ENCODE data around the gene LRRC4C.

The LRRC4C gene

DNA sequence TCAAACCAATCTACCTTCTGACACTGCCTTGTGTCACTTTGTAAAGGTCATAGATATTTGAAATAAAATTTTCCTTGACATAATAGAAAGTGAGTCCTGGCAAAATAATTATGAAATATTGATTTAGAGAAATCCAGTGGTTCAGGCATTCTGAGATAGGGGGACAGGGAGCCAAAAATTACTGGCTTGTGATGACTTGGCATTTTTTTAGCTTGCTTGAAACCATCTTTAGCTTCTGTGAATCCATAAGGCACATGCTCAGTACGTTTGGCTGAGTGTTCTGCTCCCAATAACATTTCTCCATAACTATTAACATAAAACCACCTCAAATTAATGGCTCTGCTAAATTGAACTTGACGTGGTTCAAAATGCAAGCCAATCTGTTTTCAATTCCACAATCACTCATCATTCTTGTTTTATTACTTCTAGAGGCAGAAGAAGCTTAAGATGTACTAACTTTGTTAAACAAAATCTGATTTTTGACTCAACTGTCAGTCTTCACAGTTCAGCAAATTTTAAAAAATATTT is 209.0 kb downstream of the LRRC4C start:
- DNase-seq (ENCODE audit: low read depth): no peak

GRCh38 chr11:41247621-41248020 is 211.8 kb downstream of the LRRC4C start:
- no peak for DNase-seq (ENCODE audit: low read depth)

- DNase-seq (ENCODE audit: low read depth): no peak
Measured at GRCh38 chr11:41246399-41246745, 213.1 kb downstream of the LRRC4C start.

DNA sequence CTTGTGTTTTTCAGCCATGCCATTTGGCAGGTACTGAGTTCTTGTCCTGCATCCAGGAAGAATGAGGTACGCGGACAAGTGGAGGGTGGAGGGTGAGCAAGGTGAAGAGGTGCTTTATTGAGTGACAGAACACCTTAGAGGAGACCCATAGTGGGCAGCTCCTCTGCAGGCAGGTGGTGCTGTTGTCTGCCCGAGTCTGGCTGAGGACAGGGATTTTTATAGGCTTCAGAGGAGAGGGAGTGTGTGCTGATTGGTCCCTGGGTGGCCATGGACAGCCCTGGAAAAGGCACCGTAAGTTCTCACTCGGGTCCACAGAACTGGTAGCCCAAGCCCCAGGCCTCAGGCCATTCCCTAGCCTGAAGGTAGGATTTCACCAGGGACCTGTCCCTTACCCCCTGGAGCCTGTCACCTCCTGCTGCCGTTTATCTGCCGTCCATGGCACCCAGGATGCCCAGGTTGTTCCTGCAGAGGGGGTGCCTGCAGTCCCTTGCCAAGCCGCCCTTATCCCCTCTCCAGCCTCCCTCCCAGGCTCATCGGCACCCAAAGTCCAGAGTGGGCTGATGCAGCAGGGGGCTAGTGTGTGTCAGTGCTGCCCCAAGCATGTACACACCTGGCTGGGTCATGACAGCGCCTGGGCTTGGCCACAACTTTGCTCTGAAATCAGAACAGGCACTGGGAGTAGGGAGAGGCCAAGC is 213.6 kb downstream of the LRRC4C start:
- DNase-seq (ENCODE audit: low read depth): no peak

DNA sequence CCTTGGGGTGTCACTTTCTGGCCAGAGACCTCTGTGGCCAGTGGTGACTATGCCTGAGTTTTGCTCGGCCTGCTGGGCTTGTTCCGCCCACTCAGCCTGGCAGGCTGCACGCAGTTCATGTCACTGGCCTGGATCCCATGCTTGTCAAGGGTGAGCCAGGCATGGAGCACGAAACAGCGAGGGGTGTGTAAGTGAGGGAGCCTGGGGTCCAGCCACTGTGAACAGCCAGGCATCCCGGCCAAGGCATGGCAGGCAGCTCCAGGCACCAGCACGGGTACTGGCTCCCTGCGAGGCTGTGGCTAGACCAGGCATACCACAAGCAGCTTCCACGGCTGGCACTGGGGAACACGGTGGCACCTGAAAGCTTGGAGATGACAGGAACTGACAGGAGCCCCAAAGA is 214.3 kb downstream of the LRRC4C start:
- no peak for DNase-seq (ENCODE audit: low read depth)

GRCh38 chr11:41237382-41237781 is 222.1 kb downstream of the LRRC4C start:
- DNase-seq (ENCODE audit: low read depth): no peak

- no peak for DNase-seq (ENCODE audit: low read depth)
Measured at GRCh38 chr11:41235668-41236067, 223.8 kb downstream of the LRRC4C start.

DNA sequence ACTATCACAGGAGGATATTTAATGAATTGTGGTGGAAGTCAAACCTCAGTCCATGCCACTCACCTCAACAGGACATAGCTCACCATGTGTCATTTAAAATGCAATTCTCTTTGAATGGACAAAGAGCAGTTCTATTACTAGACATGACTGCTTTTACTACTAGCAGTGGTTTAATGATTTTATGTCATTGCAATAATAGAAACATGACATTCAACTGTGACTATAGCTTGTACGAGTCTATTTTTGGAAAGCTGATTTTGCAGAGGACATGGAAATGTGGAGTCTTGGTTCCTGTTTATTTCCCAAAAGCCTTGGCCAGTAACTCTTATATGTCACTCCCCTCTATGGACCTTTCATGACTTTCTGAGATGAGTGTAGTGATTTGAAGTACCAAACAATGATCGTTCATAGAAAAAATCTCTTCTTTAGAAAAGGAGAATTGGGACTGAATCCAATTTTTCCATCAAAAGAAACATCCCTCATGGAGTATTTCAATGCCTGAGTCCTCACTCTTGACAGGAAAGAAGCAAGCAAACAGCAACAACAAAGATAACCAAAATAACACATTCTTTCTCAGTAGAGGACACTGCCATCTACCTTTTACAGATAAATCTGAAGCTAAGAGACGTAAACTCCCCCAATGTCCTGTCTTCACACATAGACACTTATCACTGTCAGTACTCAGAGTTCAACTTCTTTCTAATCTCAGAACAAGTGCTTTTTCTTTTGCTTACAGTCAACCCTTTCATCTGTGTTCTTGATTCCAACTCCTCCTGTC is 233.4 kb downstream of the LRRC4C start:
- DNase-seq (ENCODE audit: low read depth): no peak

DNA sequence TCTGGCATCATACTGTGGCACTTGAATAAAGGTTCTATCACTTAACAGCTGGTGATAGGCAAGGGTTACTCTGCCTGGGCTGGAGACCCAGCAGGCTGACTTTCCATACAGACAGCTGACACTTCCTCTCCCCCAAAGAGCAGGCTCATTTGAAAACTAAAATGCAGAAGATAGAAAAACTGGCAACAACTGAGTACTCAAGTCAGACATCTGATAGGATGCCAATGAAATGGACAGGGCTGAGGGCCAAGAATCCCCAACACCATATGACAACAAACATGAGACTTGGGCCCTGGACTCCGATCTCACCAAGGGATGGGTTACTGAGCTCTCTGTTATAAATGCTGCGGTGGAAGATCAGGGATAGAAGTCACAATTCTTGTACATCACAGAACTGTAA is 237.2 kb downstream of the LRRC4C start:
- DNase-seq (ENCODE audit: low read depth): no peak

DNA sequence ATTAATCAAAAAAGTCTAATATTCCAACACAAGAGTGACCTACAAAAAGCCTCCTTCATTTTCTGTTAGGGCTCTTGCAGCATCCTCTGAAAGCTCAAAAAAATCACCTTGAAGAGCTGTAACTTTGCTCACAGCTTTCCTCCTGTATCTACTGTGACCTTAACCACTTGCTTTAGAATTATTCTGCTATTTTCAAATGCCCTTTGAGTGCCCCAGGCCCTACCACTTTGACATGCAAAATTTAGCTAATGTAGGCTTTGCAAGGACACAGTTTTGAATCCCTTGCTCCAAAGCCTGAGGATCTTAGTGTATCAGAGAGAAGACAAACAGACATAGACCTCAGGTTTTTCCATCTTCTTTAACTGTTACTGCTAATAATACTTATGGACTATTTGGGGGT is 253.1 kb downstream of the LRRC4C start:
- no peak for DNase-seq (ENCODE audit: low read depth)

DNA sequence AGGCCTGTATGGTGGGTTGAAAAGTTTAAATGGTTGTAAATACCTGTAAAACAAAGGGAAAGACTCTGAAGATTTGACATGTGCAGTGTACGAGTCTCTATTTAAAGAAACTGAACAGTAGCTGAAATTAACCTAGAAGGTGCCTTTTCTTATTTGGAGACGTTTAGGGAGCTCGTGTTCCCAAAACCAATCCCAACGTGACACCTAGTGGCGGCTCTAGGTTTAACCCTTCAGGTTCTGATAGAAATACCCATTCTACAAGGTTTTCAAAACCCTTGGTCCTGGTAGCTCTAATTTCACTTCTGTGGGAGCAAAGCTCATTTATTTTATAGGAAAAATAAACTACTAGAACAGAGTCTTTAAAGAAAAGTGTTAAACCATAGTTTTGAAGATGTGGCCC is 258.3 kb downstream of the LRRC4C start:
- no peak for DNase-seq (ENCODE audit: low read depth)

- DNase-seq (ENCODE audit: low read depth): no peak
Measured at GRCh38 chr11:41190437-41191082, 268.9 kb downstream of the LRRC4C start.

DNA sequence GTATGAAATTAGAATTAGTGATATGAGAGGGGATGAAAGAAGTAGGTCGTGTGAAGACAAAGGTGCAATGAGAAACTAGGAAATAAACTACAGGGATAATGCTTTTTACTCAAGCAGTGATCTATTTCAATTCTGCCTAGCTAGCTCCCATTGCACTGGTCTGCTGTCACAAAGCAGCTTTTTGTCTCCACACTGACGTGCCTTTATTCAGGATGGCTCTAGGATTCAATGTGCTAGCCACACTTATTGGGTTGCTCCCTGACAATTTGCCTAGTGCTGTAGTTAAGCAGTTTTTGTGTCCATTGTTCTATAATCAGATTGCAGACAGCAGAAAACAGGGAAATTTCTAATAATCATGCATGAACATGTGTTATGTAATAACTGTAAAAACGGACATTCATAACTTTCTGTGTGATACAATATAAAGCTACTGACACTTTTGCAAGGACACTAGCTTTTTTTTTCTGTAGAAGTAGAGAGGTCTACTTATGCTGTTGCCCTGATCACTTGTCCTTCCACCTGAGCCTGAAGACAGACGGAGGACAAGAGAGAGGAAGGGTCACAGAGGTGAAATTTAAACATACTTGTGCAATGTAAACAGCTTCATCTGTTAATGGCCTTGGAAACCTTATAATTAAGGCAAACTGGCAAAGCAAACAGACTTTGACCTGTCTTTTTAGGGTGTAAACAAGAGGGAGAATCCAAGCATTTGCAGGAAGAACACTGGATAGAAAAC is 269.6 kb downstream of the LRRC4C start:
- no peak for DNase-seq (ENCODE audit: low read depth)

DNA sequence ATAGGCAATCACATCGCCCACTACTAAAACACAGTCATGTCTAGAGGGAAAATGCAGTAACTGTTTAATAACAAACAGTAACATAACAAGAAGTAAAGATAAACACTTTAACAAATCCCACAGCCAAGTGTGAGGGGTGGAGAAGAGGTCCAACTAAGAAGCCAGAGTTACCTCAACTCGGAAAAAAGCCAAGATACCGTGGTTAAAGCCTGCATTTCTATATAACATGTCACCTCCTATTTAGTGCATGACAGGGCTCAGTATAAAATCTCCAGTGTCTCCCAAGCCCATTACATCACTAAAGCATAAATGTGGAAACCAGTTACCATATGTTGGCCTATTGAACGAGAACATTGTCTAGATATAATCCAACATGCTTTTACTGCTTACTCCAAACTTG is 281.7 kb downstream of the LRRC4C start:
- no peak for DNase-seq (ENCODE audit: low read depth)

- no peak for DNase-seq (ENCODE audit: low read depth)
Measured at GRCh38 chr11:41175304-41175972, 284.0 kb downstream of the LRRC4C start.

DNA sequence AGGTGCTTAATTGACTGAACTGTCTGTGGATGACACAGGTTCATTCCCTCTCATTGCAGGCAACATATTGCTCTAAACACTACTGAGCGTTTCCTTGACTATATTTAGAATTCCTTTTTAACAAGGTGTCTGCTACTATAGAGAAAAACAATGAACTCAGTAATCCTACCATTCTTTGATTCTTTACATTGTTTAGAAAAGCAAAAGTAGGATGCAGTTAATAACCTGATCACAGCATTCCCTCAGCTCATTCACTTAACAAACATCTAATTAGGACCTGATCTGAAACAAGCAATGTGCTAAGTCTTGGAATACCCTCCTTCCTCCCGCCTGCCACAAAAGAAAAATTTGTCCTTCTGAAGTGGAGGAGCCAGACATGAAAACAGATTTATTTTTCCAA is 313.1 kb downstream of the LRRC4C start:
- no peak for DNase-seq (ENCODE audit: low read depth)

DNA sequence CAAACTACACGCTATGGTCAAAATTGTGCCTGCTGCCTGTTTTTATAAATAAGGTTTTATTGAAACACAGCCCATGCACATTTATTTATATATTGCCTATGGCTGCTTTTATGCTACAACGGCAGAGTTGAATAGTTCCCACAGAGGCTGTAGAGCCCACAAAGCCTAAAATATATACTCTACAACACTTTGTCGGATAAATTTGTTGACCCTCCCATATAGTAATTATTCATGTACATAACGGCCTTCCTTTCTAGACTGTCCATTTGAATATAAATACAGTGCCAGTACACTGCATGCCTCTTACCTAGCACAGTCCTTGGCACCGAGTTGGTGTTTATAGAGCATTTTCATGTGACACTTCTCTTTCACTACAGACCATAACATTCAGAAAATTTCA is 314.0 kb downstream of the LRRC4C start:
- no peak for DNase-seq (ENCODE audit: low read depth)

DNA sequence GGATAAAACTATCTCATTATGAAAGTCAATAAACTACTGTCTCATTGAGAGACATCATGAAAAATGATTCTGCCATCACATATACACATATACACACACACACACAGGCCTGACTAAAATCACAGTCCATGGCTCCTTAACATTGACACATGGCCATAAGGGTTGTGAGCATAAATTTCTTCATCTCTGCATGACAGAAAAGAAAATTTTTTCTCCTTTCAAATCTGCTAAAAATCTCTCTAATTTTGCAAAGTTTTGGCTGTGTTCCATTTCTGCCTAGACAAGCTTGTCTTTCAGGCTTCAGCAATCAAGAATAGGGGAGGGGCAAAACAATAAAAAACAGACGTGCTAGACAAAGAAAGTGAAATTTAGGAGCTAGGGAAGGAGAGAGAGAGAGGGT is 324.5 kb downstream of the LRRC4C start:
- DNase-seq (ENCODE audit: low read depth): no peak

GRCh38 chr11:41133023-41133422 is 326.4 kb downstream of the LRRC4C start:
- no peak for DNase-seq (ENCODE audit: low read depth)

- no peak for DNase-seq (ENCODE audit: low read depth)
Measured at GRCh38 chr11:41121600-41121999, 337.9 kb downstream of the LRRC4C start.

- DNase-seq (ENCODE audit: low read depth): no peak
Measured at GRCh38 chr11:41119484-41119883, 340.0 kb downstream of the LRRC4C start.

- no peak for DNase-seq (ENCODE audit: low read depth)
Measured at GRCh38 chr11:41118521-41118920, 340.9 kb downstream of the LRRC4C start.

Data from non-pigmented ciliary epithelial cell (primary cell).